HG02610 (cell line): ENCODE data around the gene MYOM1.
"Not testable (repeated sequence)": the region's sequence is repeated elsewhere in the genome, so short reads cannot be mapped to it uniquely, and the experiment has no call there.

ENCODE experiments used
- ATAC-seq: cut with Tn5 transposase; IDR thresholded peaks from one replicate; pipeline ENCODE4 v1.9.1; 2021; ENCODE audit warnings: mild to moderate bottlenecking, moderate library complexity; ENCODE audit not compliant: unreplicated experiment

The MYOM1 gene

DNA sequence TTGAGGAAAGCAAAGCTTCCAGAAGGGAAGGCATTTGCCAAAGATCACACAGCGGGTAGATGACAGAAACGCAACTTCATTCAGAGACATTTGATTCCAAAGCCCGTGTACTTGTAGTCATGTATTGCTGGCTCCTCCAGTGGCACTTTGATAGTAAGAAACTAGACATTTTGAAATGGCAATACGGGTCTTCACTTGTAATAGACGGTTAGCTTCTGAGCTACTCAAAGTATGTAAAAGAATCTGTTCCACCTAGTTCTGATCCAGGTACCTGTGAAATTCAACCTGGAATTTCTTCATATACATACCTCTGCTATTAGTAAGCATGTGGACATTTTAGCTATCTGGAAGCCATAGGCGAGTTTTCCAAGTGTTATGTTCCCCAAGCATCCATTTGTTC is 1.7 kb upstream of the MYOM1 start:
- ATAC-seq = no peak

DNA sequence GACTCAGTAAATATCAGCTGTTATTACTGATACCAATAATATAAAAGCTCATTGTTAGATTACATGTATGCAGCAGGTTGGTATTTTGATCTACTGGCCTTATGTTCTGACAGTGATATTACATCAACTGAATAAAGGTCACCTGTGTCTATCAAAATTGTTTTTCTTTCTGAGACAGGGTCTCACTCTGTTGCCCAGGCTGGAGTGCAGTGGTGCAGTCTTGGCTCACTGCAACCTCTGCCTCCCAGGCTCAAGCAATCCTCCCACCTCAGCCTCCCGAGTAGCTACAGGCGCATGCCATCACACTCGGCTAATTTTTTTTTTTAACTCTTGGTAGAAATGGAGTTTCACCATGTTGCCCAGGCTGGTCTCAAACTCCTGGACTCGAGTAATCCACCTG is 1.1 kb upstream of the MYOM1 start:
- not testable (repeated sequence) for ATAC-seq

DNA sequence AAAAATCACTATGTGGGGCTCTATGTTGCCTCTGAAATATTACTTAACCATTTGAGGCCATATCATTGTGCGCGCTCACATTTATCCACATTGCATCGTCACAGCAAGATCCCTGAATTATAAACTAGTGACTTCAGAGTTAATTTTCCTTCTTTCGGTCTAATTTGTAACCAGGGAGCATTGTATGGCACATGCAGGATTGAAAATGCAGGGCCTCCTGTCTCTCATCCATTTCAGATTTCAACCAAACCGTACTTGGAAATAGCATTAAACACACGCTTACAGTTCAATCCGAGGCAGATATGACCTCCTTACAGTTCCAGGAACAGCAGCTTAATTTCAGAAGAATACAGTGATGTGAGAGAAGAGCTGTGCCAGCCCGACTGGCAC is 532 bp downstream of the MYOM1 start:
- ATAC-seq = no peak

DNA sequence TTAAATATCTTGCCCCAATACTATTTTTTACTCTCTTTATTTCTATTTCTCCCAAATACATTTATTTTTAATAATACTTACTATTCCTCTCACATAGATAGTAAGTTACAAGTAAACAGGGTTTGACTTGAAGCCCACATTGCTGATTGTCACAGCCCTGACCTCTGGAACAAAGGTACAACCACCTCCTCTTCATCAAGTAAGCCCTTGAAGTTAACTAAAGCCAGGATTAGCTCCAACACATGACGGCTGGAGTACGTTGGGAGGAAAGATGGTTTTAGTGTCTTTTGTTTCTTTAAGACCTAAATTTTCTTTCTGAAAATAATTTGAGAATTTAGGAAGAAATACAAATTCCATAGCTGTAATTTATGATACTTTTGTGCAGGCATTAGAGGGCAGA is 949 bp downstream of the MYOM1 start:
- no peak for ATAC-seq

DNA sequence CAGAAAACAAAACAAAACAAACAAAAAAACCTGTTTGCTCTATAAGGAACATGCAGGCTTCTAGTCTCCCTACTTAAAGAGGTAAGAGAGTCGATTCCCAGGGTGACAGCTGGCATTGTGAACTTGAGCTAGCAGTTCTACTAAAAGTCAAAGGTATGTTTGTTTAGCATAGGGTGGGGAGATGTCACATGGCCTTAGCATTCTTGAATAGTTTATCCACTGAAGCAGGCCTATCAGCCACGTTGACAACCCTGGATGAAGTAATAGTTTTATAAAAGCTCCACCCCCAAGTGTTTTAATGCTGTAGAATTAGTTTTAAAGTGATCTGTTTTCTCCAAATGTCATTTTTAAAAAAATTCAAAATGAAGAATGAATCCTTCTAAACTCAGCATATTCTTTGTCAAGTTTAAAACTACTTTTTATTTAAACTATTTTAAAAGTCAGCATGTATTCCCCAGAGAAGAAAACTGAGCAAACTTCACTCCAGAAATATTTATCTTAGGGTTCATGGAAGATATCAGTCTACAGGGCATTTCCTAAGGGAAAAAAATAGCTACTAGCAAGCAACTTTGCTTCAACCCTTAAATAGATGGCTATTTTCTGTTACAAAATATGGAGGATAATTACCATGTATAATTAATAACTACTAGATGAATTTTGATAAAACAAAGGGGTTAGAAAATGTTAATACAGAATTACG is 1.7 kb downstream of the MYOM1 start:
- ATAC-seq = no peak

DNA sequence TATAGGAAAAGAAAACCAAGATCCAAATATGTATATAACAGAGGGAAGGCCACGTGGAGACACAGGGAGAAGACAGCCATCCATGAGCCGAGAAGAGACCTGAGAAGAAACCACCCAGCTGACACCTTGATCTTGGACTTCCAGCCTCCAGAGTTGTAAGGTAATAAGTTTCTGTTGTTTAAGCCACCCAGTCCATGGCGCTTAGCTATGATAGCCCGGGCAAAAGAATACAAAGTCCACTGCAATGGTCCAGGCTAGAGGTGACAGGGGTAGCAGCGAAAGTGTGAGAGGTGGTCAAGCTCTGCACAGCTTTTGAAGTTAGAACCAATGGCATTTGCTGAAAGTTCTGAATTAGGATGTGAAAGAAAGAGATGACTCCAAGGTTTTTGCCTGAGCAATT is 2.8 kb downstream of the MYOM1 start:
- ATAC-seq = no peak

DNA sequence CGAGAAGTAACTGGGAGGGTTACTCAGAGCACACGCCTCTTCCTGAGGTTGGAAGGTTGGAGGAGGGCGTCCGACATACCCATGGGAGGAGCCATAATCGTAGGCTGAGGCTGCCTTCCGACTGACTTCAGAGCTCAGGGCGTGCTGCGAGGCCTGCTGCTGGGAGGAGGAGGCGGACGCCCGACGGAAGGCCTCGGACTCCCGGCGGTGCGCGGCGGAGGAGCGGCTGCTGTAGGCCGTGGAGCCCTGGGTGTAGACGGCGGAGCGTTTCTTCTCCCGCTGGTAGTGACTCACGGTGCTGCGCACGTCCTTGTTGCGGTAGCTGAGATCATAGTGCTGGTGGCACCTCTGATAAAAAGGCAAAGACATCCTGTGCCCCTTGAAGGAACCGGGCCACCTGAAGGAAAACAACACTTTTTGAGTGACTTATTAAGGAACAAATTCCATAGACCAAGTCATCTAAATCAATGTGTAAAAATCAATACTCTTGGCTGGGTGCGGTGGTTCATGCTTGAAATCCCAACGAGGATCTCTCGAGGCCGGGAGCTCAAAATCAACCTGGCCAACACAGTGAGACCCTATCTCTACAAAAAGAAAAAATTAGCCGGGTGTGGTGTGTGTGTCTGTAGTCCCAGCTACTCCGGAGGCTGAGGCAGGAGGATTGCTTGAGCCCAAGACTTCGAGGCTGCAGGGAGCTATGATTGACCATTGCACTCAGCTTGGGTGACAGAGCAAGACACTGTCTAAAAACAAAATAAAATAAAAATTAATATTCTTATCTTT is 4.7 kb downstream of the MYOM1 start:
- ATAC-seq = no peak

DNA sequence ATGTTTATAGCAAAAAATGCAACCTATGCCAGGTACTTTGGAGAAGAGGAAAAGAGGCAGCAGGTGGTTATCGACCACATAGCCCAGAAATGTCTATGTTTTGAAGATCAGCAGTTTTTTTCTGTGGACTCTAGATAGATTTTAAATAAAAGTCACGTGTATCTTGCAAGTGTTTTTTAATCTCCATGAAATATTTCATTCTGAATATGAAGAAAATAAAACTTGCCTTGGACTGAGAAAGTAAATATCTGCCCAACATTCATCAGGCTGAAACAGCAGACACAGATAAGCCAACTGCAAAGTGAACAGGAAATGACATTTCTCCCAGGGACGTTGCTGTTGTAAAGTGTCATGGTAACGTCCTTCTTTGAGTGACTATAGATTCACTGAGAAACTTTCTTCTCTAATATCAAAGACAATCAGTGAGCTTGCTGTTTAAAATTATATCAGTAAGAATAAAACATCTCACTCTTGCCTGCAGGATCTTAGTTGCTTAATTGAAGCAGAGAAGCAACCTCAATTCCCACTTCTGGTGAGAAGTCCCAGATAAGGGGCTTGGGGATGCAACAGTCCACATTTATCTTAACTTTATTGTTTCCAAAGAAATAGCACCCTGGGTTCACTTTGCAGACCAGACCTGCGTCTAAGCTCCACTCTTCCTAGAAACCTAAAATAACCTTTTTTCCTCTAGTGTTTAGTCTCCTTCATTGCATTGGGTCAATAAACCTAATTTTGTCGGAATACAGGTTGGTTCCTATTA is 6.3 kb downstream of the MYOM1 start:
- ATAC-seq = no peak

DNA sequence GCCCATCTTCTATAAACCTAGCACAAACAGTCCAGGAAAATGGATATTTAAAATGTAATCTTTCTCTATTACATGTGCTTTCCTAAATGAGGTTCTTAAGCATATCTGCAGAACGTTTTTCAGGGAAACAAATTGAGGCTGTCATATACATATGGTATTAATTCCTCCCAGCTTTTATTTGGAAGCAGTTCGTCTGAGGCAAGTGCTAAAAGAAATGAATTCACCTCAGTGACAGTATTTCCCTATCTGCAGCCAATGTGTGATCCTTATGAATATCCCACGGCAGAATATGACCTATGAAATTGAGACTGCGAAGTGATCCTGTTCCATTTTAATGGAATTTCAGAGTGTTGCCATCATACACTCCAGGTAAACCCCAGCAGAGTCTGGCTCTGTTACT is 7.1 kb downstream of the MYOM1 start:
- ATAC-seq = no peak

DNA sequence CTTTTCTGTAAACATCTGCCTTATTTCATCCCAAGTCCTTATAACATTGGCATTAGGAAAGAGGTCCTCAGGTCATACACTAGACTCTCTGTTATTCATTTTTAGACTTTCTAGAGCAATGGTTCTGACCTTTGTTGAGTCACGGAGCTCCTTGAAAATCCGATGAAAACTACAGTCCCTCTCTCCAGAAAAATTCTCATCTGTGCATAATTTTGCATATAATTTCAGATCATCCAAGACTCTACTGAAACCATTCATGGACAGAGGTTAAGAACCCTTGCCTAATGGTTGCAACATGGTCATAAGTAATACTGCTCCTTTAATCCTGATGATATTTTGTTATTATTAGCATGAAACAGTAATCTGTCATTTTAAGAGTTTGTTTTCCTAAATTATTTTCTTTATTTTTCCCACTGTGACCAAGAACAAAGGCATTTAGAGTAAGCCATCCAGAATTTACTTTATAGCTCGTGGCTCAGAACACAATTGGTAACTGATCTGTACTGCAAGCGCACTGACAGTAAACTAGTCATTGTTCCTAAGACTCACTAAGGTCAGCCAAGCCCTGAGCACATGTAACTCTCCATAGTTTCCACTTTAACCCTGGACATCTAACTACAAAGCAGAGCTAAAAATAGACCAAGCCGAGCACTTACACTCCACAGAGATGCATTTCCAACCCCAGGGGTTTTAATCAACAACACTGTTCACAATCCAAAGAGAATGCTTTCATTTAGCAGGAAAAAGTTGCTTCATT is 8.4 kb downstream of the MYOM1 start:
- ATAC-seq = no peak

DNA sequence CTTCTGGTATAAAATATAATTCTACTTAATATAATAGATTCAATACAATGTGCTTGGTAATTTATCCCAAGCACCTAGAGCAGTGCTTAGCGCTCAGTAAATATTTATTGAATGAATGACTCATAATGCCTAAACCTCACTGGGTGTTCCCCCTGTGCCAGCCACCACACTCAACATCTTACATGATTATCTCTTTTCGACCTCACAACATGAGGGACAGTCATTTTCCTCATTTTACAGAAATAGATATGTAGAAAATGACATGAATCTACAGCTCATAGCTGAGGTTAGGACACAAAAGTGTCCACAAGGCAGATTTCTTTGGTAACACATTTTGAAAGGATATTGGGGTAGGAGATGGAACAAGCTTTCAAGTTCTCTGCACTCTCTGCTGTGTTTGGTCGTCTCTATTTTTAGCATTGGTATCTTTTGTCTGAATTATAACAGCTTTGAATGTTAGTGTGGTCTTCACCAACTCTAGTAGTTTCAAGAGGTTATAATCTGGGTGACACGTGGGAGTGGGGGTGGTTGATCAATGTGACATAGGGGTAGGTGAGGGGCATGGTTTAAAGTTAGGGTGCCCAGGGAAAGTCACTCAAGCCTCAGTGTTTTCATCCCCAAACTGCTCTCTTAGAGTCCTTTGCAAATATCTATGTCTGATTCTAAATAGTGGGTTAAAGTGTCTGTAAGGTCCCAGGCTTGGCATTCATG is 9.8 kb downstream of the MYOM1 start:
- peak; percentile 70 for ATAC-seq

DNA sequence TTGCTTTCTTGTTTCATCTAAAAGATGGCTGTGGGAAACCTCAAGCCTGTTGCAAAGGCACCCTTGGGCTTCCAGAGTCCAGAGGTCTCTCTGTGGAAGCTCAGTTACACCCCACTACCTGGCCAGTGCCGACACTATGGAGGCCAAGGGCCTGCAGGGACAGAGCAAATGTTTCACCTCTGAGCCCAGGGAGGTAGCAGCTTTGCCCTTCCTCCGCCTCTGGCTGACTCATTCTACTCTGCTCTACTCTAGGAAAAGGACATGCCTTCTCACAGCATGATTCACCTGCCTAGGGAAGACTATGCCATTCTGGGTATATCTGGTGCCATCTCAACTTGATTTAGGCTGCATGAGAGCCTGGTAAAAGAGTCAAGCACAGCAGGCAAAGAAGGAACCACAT is 12.2 kb downstream of the MYOM1 start:
- no peak for ATAC-seq

DNA sequence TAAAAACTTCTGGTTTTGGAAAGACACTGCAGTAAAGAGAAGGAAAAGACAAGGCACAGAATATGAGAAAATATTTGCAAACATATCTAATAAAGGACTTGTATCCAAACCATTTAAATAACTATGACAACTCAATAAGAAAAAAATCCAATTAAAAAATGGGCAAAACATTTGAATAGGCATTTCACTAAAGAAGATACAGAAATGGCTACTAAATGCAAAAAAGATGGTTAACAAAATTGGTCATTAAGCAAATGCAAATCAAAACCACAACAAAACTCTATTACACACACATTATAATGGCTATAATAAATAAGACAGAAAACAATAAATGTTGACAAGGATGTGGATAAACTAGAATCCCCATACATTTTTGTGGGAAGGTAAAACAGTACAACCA is 14.5 kb downstream of the MYOM1 start:
- no peak for ATAC-seq

DNA sequence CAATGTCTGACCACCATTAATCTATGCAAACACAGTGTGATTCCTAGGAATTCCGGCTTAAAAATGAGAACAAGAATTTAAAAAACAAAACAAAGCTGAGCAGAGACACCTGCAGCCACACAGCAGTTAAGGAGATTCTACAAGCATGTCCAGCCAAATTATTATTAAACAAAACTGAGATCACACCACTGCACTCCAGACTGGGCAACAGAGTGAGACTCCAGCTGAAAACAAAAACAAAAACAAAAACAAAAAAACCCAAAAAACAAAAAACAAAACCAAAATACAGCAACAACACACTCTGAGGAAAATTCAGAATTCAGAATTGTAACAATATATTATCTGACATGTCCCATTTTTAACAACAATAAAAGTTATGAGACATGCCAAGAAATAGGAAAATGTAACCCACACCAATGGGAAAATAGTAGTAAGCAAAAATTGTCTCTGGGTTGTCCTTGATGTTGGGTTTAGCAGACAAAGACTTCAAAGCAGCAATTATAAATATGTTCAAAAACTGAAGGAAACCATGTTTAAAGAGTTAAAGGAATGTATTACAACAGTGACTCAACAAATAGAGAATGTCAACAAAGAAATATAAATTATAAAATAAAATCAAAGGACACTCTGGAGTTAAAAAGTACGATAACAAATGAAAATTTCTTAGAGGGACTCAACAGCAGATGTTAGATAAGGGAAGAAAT is 19.7 kb downstream of the MYOM1 start:
- ATAC-seq = no peak

DNA sequence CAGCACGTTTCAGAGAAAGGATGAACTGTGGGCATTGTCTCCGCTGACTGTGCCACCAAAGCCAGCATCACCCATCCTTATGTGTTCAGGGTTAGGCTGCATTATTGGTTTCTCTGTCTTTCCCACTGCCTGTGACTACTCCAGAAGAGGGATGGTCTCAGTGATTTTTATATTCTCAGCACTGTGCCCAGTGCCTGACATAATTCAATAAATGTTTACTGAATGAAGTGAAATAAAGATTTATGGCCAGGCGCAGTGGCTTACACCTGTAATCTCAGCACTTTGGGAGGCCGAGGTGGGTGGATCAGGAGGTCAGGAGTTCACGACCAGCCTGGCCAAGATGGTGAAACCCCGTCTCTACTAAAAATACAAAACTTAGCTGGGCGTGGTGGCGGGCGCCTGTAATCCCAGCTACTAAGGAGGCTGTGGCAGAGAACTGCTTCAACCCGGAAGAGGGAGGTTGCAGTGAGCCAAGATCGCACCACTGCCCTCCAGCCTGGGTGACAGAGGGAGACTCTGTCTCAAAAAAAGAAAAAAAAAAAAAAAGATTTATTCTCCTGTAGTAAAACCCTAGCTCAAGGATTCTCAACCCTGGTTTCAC is 21.4 kb downstream of the MYOM1 start:
- ATAC-seq = not testable (repeated sequence)

DNA sequence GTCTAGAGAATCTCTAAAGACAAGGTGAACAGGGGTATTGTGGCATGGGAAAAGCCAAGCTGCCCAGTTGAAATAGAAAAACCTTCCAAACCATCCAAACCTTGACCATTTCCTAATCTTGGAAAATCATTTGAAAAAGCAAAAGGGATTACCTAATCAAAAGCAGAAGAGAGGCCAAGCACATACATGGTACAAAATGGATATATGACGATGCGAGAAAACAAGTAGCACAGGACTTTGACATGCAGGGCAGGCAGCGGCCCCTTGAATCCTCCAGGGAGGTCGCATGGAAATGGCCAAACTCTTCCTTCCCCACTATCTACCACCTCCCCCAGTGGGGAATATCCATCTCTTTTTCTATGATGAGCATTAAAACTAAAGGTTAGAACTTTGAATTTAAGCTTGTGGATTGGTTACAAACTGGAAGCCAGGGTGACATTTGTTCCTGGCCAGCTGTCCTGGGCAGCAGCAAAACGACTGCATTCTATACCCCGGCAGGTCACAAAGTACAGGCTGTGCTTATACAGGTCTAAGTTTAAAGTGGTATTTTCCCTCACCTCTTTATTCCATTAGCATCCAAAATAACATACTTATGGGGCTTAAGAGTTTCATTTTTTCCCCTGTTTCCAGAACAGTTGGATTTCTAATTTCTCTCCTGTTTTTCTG is 24.7 kb downstream of the MYOM1 start:
- ATAC-seq = no peak

DNA sequence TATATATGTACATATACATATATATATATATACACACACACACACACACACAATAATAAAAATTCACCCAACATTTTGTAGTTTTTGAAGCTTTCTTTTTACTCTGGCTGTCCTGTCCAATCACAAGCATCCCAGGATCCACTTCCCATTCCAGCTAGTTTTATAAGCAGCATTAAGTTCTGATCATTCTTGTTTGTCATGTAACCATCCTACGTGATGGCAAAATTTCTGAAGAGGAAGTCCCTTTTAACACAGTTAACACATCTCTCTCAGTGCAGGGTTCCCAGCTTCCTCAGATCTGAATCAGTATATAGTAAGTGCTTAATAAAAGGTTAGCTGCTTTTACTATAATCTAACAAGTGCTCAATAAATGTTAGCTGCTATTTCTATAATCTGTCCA is 26.4 kb downstream of the MYOM1 start:
- no peak for ATAC-seq

DNA sequence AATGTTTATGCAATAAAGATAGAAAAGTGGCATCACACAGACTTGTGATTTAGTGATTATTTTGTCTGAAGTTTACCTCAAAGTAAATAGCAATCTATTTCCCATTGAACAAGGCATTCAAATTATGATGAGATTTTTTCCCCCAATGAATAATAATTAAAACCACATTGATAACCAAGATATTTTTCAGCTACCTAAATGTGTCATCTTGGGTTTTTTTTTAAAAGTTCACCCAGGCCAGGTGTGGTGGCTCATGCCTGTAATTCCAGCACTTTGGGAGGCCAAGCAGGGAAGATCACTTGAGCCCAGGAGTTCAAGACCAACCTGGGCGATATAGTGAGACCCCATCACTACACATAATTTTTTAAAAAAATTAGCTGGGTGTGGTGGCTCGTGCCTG is 27.0 kb downstream of the MYOM1 start:
- no peak for ATAC-seq

DNA sequence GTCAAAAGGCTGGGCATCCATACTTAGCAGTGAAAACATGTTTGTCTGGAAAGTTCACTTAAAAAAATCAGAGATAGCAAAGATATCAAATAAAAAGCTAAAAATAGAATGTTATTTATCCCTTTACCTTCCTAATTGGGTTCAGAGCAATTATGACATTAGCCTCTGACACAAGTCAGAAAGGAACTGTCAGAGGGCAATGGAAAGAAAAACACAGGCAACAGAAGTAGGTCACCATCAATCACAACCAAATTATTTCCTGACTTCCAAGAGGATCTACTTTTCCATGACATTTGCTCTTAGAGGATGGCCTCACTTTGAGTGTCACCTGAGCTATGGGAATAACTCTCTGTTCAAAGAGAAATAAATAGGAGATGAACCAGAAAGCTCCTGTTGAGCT is 27.5 kb downstream of the MYOM1 start:
- ATAC-seq = no peak
